GM19395 (cell line): ENCODE results near the gene MEPE.
"Not testable (repeated sequence)": the region's sequence is repeated elsewhere in the genome, so short reads cannot be mapped to it uniquely, and the experiment has no call there.

ENCODE experiments used
- ATAC-seq: cut with Tn5 transposase; IDR thresholded peaks from one replicate; pipeline ENCODE4 v1.9.1; 2021; ENCODE audit warnings: mild to moderate bottlenecking, moderate library complexity; ENCODE audit not compliant: unreplicated experiment

MEPE gene

GRCh38 chr4:87882321-87882720 lies 49.6 kb downstream of the MEPE start:
- ATAC-seq: no peak

DNA sequence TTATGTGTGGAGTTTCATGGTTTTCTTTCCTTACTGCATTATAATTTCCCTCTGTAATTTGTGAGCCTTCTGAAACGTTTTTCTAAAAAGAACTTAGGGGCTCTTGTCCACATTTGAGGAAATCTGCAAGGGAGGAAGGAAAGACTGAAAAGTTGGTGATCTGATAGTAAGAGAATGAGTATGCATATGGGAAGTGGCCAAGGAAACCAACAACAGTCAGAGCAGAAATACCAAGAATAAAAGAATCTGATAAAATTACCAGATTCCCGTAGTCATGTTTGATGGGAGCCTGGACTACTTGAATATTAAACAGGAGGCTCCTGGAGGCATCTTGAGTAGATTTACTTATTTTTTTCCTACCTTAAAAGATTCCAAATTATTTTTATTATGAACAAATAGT lies 50.1 kb downstream of the MEPE start:
- no peak for ATAC-seq

- ATAC-seq: no peak
Observed at GRCh38 chr4:87884976-87885549, 52.3 kb downstream of the MEPE start.

DNA sequence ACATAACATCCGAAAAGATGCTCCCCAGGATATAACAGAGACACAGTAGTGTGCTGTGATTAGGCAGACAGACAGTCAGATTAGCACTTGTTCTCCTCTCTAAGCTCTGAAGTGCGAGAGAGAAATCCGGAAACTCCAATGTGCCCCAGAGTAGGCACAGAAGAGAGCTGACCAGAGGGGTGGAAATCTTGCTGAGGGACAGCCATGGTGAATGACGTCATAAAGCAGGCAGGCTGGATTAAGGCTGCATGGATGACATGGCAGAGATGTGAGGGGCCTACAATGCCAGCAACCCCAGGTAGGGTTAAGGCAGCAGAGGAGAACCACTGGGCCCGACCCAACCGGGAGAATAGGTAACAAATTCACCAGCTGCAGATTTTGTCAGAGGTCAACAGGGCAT lies 53.3 kb downstream of the MEPE start:
- no peak for ATAC-seq

DNA sequence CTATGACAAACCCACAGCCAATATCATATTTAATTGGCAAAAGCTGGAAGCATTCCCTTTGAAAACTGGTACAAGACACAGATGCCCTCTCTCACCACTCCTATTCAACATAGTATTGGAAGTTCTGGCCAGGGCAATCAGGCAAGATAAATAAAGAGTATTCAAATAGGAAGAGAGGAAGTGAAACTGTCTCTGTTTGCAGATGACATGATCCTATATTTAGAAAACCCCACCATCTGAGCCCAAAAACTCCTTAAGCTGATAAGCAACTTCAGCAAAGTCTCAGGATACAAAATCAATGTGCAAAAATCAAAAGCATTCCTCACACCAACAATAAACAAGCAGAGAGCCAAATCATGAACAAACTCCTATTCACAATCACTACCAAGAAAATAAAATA lies 58.0 kb downstream of the MEPE start:
- not testable (repeated sequence) for ATAC-seq

GRCh38 chr4:87895964-87896621 lies 63.3 kb downstream of the MEPE start:
- ATAC-seq: no peak
